Trophoblast cell (in vitro differentiated cells and primary cell): Measurements from ENCODE around the gene RPA1.

Source experiments
- DNase-seq, 2 donors: peaks; one replicate each; pipeline ENCODE4 v3.0.0-alpha.2; 2016
- H2AFZ ChIP-seq: 2 replicates; pipeline ENCODE4 v1.6.1; 2013; ENCODE audit warnings: low read length, moderate library complexity, mild to moderate bottlenecking; ENCODE audit not compliant: insufficient read depth, poor library complexity
- H2AK5ac ChIP-seq: 2 replicates; pipeline ENCODE4 v1.6.1; 2013; ENCODE audit warnings: mild to moderate bottlenecking, low read length
- H2BK120ac ChIP-seq: 2 replicates; pipeline ENCODE4 v1.6.1; 2013; ENCODE audit warnings: low read length, mild to moderate bottlenecking, moderate library complexity; ENCODE audit not compliant: insufficient read depth, poor library complexity
- H2BK12ac ChIP-seq: 2 replicates; pipeline ENCODE4 v1.6.1; 2013; ENCODE audit warnings: mild to moderate bottlenecking, low read length, moderate library complexity
- H2BK5ac ChIP-seq: 2 replicates; pipeline ENCODE4 v1.6.1; 2013; ENCODE audit warnings: low read length, low read depth, moderate library complexity, mild to moderate bottlenecking; ENCODE audit not compliant: poor library complexity
- H3K14ac ChIP-seq: 2 replicates; pipeline ENCODE4 v1.6.1; 2013; ENCODE audit warnings: mild to moderate bottlenecking, low read length
- H3K18ac ChIP-seq: 2 replicates; pipeline ENCODE4 v1.6.1; 2013; ENCODE audit warnings: mild to moderate bottlenecking, low read length
- H3K23ac ChIP-seq: 2 replicates; pipeline ENCODE4 v1.6.1; 2013; ENCODE audit warnings: low read length
- H3K27ac ChIP-seq: 2 replicates; pipeline ENCODE4 v1.5.1; 2013; ENCODE audit warnings: low read depth, mild to moderate bottlenecking, inconsistent platforms, low read length, moderate library complexity
- H3K27me3 ChIP-seq: 2 replicates; pipeline ENCODE4 v1.6.1; 2013; ENCODE audit warnings: inconsistent platforms, mild to moderate bottlenecking, low read length, moderate library complexity; ENCODE audit not compliant: insufficient read depth
- H3K36me3 ChIP-seq, 2 experiments: 1 replicate in 1 of 2; 2 replicates in 1 of 2; pipeline ENCODE4 v1.6.1; 2013; ENCODE audit warnings: low read length in 2 of 2, mild to moderate bottlenecking in 2 of 2, moderate library complexity in 1 of 2; ENCODE audit not compliant: insufficient read depth in 2 of 2, control insufficient read depth in 1 of 2
- H3K4ac ChIP-seq: 2 replicates; pipeline ENCODE4 v1.6.1; 2013; ENCODE audit warnings: low read depth, mild to moderate bottlenecking, low read length, moderate library complexity
- H3K4me1 ChIP-seq, 2 experiments: 1 replicate in 1 of 2; 2 replicates in 1 of 2; pipeline ENCODE4 v1.6.1; 2013; ENCODE audit warnings: low read length in 2 of 2, mild to moderate bottlenecking in 2 of 2, moderate library complexity in 1 of 2; ENCODE audit not compliant: insufficient read depth in 2 of 2, control insufficient read depth in 1 of 2
- H3K4me2 ChIP-seq: 2 replicates; pipeline ENCODE4 v1.6.1; 2013; ENCODE audit warnings: inconsistent platforms, mild to moderate bottlenecking, low read length, moderate library complexity
- H3K4me3 ChIP-seq: 2 replicates; pipeline ENCODE4 v1.5.1; 2013; ENCODE audit warnings: mild to moderate bottlenecking, low read depth, low read length, inconsistent platforms
- H3K79me1 ChIP-seq: one replicate; pipeline ENCODE4 v1.6.1; 2013; ENCODE audit warnings: low read length
- H3K79me2 ChIP-seq: 2 replicates; pipeline ENCODE4 v1.6.1; 2013; ENCODE audit warnings: low read length, mild to moderate bottlenecking; ENCODE audit not compliant: control insufficient read depth, insufficient read depth, poor library complexity
- H3K9ac ChIP-seq: 2 replicates; pipeline ENCODE4 v1.6.1; 2013; ENCODE audit warnings: mild to moderate bottlenecking, low read length
- H3K9me3 ChIP-seq: 2 replicates; pipeline ENCODE4 v1.6.1; 2013; ENCODE audit warnings: low read depth, mild to moderate bottlenecking, control low read depth, inconsistent platforms, low read length; ENCODE audit not compliant: insufficient read depth
- H4K12ac ChIP-seq: 2 replicates; pipeline ENCODE4 v1.6.1; 2013; ENCODE audit warnings: low read depth, mild to moderate bottlenecking, low read length, moderate library complexity
- H4K8ac ChIP-seq: 2 replicates; pipeline ENCODE4 v1.6.1; 2013; ENCODE audit warnings: low read depth, mild to moderate bottlenecking, low read length, moderate library complexity
- H4K91ac ChIP-seq: one replicate; pipeline ENCODE4 v1.6.1; 2013; ENCODE audit warnings: low read depth, mild to moderate bottlenecking, low read length, moderate library complexity
- WGBS: extraction: QIAGEN DNeasy Blood & Tissue Kit; methylation state at CpG from one replicate; pipeline ENCODE4 v1.1.7; 2013; ENCODE audit warnings: missing lambda C conversion rate; ENCODE audit not compliant: insufficient read length, insufficient coverage; ENCODE audit errors: extremely low coverage; 5-methylcytosine and 5-hydroxymethylcytosine counted together

Gene RPA1

GRCh38 chr17:1940810-1941185, 111.0 kb downstream of the RPA1 start:
- Histone ChIP-seq H4K8ac (no peak overlapping the region), H3K9ac (no peak overlapping the region), H3K14ac (no peak overlapping the region), H3K4me1 (no peaks in the 10 kb centered on the region), H2BK5ac (no peak overlapping the region), H3K4me2 (no peak overlapping the region), H3K9me3 (peaks cover 1% of the 10 kb centered on the region), H2AFZ (no peak overlapping the region), H2BK12ac (no peak overlapping the region), H4K12ac (no peak overlapping the region), H3K27me3 (no peaks in the 10 kb centered on the region), H3K36me3 (no peaks in the 10 kb centered on the region), H2AK5ac (no peak overlapping the region), H3K18ac (no peak overlapping the region), H3K79me1 (no peaks in the 10 kb centered on the region), H3K23ac (no peak overlapping the region), H3K4me3 (no peak overlapping the region), H2BK120ac (no peak overlapping the region), H4K91ac (no peak overlapping the region), H3K4ac (no peak overlapping the region), H3K79me2 (no peaks in the 10 kb centered on the region), H3K27ac (no peak overlapping the region)
- DNase-seq, result no peak
- WGBS, result no CpG with 5 or more reads among the region's 10 CpGs

GRCh38 chr17:1941272-1942065, 111.7 kb downstream of the RPA1 start:
- no peak overlapping the region for H2BK5ac ChIP-seq
- H2BK12ac ChIP-seq, result no peak overlapping the region
- H4K12ac ChIP-seq, result no peak overlapping the region
- no peak overlapping the region for H2AFZ ChIP-seq
- no peaks in the 10 kb centered on the region for H3K79me2 ChIP-seq
- H2AK5ac ChIP-seq, result no peak overlapping the region
- WGBS, result no CpG with 5 or more reads among the region's 23 CpGs
- no peaks in the 10 kb centered on the region for H3K27me3 ChIP-seq
- H3K79me1 ChIP-seq, result no peaks in the 10 kb centered on the region
- H2BK120ac ChIP-seq, result no peak overlapping the region
- DNase-seq, result no peak
- H4K8ac ChIP-seq, result no peak overlapping the region
- H3K27ac ChIP-seq, result no peak overlapping the region
- H3K4me3 ChIP-seq, result no peak overlapping the region
- H3K18ac ChIP-seq, result no peak overlapping the region
- no peaks in the 10 kb centered on the region for H3K36me3 ChIP-seq
- H3K4me2 ChIP-seq, result no peak overlapping the region
- H3K4me1 ChIP-seq, result no peaks in the 10 kb centered on the region
- peaks cover 1% of the 10 kb centered on the region for H3K9me3 ChIP-seq
- no peak overlapping the region for H3K4ac ChIP-seq
- no peak overlapping the region for H3K23ac ChIP-seq
- no peak overlapping the region for H4K91ac ChIP-seq
- H3K9ac ChIP-seq, result no peak overlapping the region
- no peak overlapping the region for H3K14ac ChIP-seq

GRCh38 chr17:1942066-1942365, 112.2 kb downstream of the RPA1 start:
- H2BK5ac ChIP-seq, result no peak overlapping the region
- peaks cover 1% of the 10 kb centered on the region for H3K9me3 ChIP-seq
- H3K4me2 ChIP-seq, result no peak overlapping the region
- no peak overlapping the region for H2BK12ac ChIP-seq
- no peak overlapping the region for H3K23ac ChIP-seq
- no peaks in the 10 kb centered on the region for H3K4me1 ChIP-seq
- H3K36me3 ChIP-seq, result no peaks in the 10 kb centered on the region
- no peaks in the 10 kb centered on the region for H3K27me3 ChIP-seq
- no peak overlapping the region for H3K9ac ChIP-seq
- no peaks in the 10 kb centered on the region for H3K79me1 ChIP-seq
- H3K18ac ChIP-seq, result no peak overlapping the region
- no CpG with 5 or more reads among the region's 7 CpGs for WGBS
- no peak overlapping the region for H4K91ac ChIP-seq
- H2AFZ ChIP-seq, result no peak overlapping the region
- H2BK120ac ChIP-seq, result no peak overlapping the region
- no peaks in the 10 kb centered on the region for H3K79me2 ChIP-seq
- no peak overlapping the region for H3K14ac ChIP-seq
- no peak overlapping the region for H2AK5ac ChIP-seq
- DNase-seq, result no peak
- H3K4ac ChIP-seq, result no peak overlapping the region
- no peak overlapping the region for H3K27ac ChIP-seq
- no peak overlapping the region for H3K4me3 ChIP-seq
- no peak overlapping the region for H4K12ac ChIP-seq
- no peak overlapping the region for H4K8ac ChIP-seq

- Histone ChIP-seq H3K4me1 (no peaks in the 10 kb centered on the region), H3K27me3 (no peaks in the 10 kb centered on the region), H3K23ac (no peak overlapping the region), H3K4ac (no peak overlapping the region), H4K12ac (no peak overlapping the region), H3K79me1 (no peaks in the 10 kb centered on the region), H3K18ac (no peak overlapping the region), H3K36me3 (no peaks in the 10 kb centered on the region), H3K4me3 (no peak overlapping the region), H3K14ac (no peak overlapping the region), H2BK12ac (no peak overlapping the region), H3K9ac (no peak overlapping the region), H2AFZ (no peak overlapping the region), H2BK120ac (no peak overlapping the region), H3K79me2 (no peaks in the 10 kb centered on the region), H3K9me3 (peaks cover 3% of the 10 kb centered on the region), H4K8ac (no peak overlapping the region), H4K91ac (no peak overlapping the region), H3K27ac (no peak overlapping the region), H3K4me2 (no peak overlapping the region), H2AK5ac (no peak overlapping the region), H2BK5ac (no peak overlapping the region)
- DNase-seq, result no peak
- WGBS, result no CpG with 5 or more reads among the region's 21 CpGs
Measured at GRCh38 chr17:1942666-1943435, 113.0 kb downstream of the RPA1 start.
